ENCODE results near the gene ACR.
A peak's percentile ranks its signal among the peaks of the same experiment; 100 is the strongest.

ACR gene

DNA sequence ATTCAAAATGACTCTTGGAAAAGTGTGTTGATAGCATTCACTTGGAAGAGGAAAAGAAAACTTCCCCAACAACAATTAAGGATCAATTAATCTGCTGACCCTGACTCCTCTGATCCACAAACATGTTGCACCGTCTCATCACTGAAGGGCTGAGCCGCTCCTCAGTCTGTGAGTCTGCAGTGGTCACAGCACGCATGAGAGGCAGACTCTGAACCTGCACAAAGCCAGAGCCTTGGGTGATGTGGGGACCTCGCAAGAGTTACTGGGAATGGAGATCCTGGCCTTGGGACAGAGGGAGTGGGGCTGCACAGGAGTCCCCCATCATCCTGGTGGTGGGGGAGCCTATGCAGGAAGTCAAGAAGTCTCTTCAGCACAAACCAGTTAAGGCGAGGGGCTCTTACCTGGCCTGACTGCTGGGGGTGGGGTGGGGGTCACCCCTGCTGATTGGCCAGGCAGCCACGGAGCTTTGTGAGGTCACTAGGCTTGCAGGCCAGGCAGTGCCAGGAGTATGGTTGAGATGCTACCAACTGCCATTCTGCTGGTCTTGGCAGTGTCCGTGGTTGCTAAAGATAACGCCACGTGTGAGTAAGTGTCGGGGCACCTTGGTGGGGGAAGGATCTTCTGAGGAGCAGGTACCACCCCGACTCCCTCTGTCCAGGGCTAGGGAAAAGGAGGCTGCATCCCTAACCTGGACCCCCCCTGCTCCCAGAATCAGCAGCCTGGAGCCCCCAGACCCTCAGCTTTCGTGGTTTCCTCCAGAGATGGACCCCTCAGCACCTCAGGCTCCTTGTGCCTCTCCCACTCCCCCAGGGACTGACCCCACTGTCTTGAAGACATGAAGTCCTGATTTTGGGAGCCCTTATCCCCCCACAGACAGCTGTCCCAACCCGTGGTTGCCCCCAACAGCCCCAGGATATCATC, at the start of gene ACR:
Gene ACR, plus strand, starts transcription at position 477 of the 921 bp plus-strand sequence. Its CDS starts 32 bp downstream, at position 509.
- Mint-ChIP-seq H3K27ac (ENCODE audit: low read depth) (no peak within 1 kb of the TSS), H3K36me3 (ENCODE audit: insufficient read depth) (no peaks in the 10 kb centered on the region), H3K4me1 (peaks cover under 1% of the 10 kb centered on the region), H3K27me3 (peaks cover 46% of the 10 kb centered on the region), H3K4me3 (no peak within 1 kb of the TSS), H3K9me3 (no peaks in the 10 kb centered on the region)
- no peak for ATAC-seq (replicated peaks; ENCODE audit: extremely low read depth, poor library complexity, severe bottlenecking)
- DNase-seq (ENCODE audit: low spot score in 2 of 2), result peak in 1 of 2 donors; percentile 9

DNA sequence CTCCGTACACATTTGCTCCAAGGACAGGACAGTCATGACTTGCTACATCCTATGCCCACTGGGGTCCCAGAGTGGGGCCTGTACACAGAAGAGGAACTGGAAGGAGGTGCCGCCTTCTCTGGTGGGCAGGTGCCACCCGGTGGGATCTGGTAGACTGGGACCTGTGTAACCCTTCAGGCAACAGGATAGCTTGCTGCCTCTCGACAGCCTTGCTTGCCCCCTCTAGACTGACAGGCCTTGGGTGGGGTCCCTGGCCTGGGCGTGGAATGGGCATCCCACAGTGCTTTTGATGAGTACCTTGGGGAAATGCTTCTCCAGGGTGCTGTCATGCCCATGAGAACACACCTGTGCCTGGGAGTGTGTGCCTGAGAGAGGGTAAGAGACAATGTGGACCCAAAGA, 49.6 kb upstream of the ACR start:
- H3K27ac Mint-ChIP-seq (ENCODE audit: low read depth), result no peak overlapping the region
- no peaks in the 10 kb centered on the region for H3K27me3 Mint-ChIP-seq
- no peak overlapping the region for H3K4me3 Mint-ChIP-seq
- ATAC-seq (replicated peaks; ENCODE audit: extremely low read depth, poor library complexity, severe bottlenecking), result no peak
- H3K4me1 Mint-ChIP-seq, result no peaks in the 10 kb centered on the region
- H3K9me3 Mint-ChIP-seq, result no peaks in the 10 kb centered on the region
- no peak for DNase-seq (ENCODE audit: low spot score in 2 of 2)
- H3K36me3 Mint-ChIP-seq (ENCODE audit: insufficient read depth), result peaks cover 2% of the 10 kb centered on the region

DNA sequence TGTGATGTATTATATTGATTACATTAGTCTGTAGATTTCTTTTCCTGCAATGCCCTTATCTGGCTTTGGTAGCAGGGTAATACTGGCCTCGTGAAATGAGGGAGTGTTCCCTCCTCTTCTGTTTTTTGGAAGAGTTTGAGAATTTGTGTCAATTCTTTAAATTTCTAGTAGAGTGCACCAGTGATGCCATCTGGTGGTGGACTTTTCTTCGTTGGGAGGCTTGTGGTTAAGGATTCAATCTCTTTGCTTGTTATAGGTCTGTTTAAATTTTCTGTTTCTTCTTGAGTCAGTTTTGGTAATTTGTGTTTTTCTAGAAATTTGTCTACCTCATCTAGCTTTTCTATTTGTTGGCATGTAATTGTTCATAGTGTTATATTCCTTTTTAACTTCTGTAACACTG, 46.5 kb upstream of the ACR start:
- H3K27ac Mint-ChIP-seq (ENCODE audit: low read depth), result no peak overlapping the region
- no peaks in the 10 kb centered on the region for H3K9me3 Mint-ChIP-seq
- no peak overlapping the region for H3K4me3 Mint-ChIP-seq
- H3K27me3 Mint-ChIP-seq, result no peaks in the 10 kb centered on the region
- H3K36me3 Mint-ChIP-seq (ENCODE audit: insufficient read depth), result peaks cover 2% of the 10 kb centered on the region
- DNase-seq (ENCODE audit: low spot score in 2 of 2) (no peak), ATAC-seq (replicated peaks; ENCODE audit: extremely low read depth, poor library complexity, severe bottlenecking) (no peak)
- H3K4me1 Mint-ChIP-seq, result no peaks in the 10 kb centered on the region

DNA sequence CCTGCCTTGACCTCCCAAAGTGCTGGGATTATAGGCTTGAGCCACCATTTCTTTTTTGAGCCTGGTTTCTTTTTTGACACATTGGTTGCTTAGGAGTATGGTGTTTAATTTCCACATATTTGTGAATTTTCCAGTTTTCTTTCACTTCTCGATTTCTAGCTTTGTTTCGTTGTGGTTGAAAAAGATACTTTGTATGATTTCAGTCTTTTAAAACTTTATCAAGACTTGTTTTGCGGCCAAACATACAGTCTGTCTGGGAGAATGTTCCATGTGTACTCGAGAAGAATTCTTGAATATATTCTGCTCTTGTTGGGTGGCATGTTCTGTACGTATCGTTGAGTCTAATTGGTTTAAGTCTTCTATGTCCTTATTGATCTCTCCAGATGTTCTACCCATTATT, 44.5 kb upstream of the ACR start:
- ATAC-seq (replicated peaks; ENCODE audit: extremely low read depth, poor library complexity, severe bottlenecking) (no peak), DNase-seq (ENCODE audit: low spot score in 2 of 2) (no peak)
- H3K27ac Mint-ChIP-seq (ENCODE audit: low read depth), result no peak overlapping the region
- H3K4me1 Mint-ChIP-seq, result no peaks in the 10 kb centered on the region
- H3K4me3 Mint-ChIP-seq, result no peak overlapping the region
- peaks cover 2% of the 10 kb centered on the region for H3K36me3 Mint-ChIP-seq (ENCODE audit: insufficient read depth)
- no peaks in the 10 kb centered on the region for H3K9me3 Mint-ChIP-seq
- H3K27me3 Mint-ChIP-seq, result no peaks in the 10 kb centered on the region

DNA sequence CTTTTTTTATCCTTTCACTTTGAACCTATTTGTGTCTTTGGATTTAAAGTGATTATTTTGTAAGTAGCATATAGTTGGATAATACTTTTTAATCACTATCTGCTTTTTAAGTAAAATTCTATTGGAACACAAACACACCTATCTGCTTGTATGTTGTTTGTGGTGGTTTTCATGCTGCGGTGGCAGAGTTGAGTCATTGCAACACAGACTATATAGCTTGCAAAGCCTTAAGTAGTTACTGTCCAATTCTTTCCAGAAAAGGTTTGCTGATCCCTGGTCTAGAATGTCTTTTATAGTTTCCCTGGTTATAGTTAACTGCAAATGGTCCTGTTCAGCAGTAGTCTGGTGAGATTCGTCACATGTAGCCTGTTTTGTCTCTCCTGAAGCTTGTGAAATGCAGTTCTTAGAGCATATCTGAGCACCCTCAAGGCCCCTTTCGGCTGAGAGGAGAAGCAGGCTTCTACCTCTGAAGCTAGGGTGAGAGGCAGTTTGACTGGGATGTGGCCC, 43.9 kb upstream of the ACR start:
- H3K4me1 Mint-ChIP-seq, result no peaks in the 10 kb centered on the region
- no peaks in the 10 kb centered on the region for H3K9me3 Mint-ChIP-seq
- peaks cover 2% of the 10 kb centered on the region for H3K36me3 Mint-ChIP-seq (ENCODE audit: insufficient read depth)
- no peak overlapping the region for H3K4me3 Mint-ChIP-seq
- H3K27ac Mint-ChIP-seq (ENCODE audit: low read depth), result no peak overlapping the region
- no peaks in the 10 kb centered on the region for H3K27me3 Mint-ChIP-seq
- DNase-seq (ENCODE audit: low spot score in 2 of 2) (no peak), ATAC-seq (replicated peaks; ENCODE audit: extremely low read depth, poor library complexity, severe bottlenecking) (no peak)

DNA sequence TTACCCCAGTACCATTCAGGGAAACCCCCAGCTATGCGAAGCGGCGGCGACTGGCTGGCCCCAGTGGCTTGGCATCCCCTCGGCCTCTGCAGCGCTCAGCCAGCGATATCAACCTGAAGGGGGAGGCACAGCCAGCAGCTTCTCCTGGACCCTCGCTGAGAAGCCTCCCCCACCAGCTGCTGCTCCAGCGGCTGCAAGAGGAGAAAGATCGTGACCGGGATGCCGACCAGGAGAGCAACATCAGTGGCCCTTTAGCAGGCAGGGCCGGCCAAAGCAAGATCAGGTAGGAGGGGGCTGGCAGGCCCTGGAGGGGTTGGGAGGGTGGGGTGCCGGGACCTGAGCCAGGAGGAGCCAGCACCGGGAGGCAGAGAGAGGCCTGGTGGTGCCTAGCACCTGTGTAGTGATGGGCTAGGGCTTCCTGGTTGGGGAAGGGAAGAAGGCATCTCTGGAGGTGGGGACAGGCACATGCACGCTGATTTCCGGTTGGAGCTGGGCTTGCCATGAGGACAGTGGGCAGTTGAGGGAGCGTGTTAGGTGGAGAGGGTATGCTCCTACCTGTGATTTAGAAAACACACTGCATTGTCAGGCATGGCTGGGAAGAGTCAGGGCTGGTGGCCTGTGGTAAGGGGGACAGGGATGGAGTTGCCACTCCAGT, 43.1 kb upstream of the ACR start:
- DNase-seq (ENCODE audit: low spot score in 2 of 2), result no peak
- no peak for ATAC-seq (replicated peaks; ENCODE audit: extremely low read depth, poor library complexity, severe bottlenecking)
- H3K4me3 Mint-ChIP-seq, result no peak overlapping the region
- no peaks in the 10 kb centered on the region for H3K27me3 Mint-ChIP-seq
- no peaks in the 10 kb centered on the region for H3K9me3 Mint-ChIP-seq
- no peak overlapping the region for H3K27ac Mint-ChIP-seq (ENCODE audit: low read depth)
- no peaks in the 10 kb centered on the region for H3K4me1 Mint-ChIP-seq
- H3K36me3 Mint-ChIP-seq (ENCODE audit: insufficient read depth), result peaks cover 2% of the 10 kb centered on the region

DNA sequence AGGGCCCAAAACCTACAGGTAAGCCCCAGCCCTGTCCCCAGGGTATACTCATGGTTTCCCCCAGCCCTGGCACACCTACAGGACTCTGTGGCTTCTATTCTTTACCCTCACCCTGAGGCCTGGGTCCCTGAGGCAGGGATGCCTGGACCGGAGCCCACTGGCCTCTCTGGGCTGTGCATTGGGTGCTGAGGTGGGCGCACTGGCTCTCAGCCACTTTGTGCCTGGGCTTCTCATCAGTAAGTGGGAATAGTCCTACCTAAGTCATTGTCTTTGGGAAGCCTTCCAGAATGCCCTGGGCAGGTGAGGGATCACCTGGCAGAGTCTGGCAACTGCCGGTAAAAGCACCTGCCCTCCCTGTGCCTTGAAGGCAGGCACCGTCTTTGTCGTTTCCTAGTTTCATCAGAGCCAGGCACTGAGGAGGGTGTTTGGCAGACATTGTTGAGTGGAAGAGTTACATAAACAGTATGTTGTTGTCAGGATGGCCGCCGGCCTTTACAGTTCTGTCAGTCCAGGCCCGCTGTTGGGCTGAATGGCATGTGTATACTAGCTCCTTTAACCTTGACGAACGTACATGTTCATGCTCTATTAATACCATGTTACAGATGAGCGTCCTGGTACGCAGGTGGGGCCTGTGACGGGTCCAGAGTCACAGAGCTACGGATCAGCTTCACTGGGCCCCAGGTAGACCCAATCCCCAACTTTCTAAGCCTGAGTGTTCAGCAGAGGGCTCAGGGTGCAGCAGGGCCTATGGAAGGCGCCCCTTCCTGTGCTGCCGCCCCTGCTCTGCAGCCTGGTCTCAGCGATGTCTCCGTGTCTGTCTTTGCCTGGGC, 42.4 kb upstream of the ACR start:
- no peak for ATAC-seq (replicated peaks; ENCODE audit: extremely low read depth, poor library complexity, severe bottlenecking)
- DNase-seq (ENCODE audit: low spot score in 2 of 2), result no peak
- Mint-ChIP-seq H3K4me1 (no peaks in the 10 kb centered on the region), H3K4me3 (no peak overlapping the region), H3K27ac (ENCODE audit: low read depth) (no peak overlapping the region), H3K36me3 (ENCODE audit: insufficient read depth) (peaks cover 3% of the 10 kb centered on the region), H3K9me3 (no peaks in the 10 kb centered on the region), H3K27me3 (no peaks in the 10 kb centered on the region)

DNA sequence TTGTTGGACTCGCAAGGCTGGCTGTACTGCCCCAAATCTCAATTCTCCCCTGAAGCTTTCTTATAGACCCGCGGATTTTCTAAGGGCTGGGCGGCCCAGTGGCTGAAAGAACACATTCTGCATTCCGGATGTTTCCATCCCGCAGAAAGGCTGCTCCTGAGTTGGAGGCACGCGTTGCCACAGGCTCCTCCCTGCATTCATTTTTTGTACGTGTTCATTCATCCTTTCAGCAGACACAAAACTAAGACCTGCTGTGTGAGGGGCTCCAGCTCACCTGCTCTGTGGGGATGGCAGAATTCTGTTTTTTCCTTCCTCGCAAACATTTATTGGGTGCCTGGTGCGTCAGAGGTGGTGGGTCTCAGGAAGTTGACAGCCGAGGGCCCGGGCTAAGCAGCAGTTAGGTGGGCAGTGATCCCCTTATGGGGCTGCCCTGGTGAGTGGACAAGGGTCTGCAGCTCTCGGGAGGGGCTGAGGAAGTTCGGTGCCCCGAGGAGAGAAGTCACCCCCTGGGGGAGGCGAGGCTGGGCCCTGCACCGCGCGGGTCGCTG, 41.7 kb upstream of the ACR start:
- H3K9me3 Mint-ChIP-seq, result no peaks in the 10 kb centered on the region
- H3K4me1 Mint-ChIP-seq, result no peaks in the 10 kb centered on the region
- no peaks in the 10 kb centered on the region for H3K27me3 Mint-ChIP-seq
- ATAC-seq (replicated peaks; ENCODE audit: extremely low read depth, poor library complexity, severe bottlenecking) (no peak), DNase-seq (ENCODE audit: low spot score in 2 of 2) (no peak)
- H3K36me3 Mint-ChIP-seq (ENCODE audit: insufficient read depth), result peaks cover 1% of the 10 kb centered on the region
- H3K4me3 Mint-ChIP-seq, result no peak overlapping the region
- H3K27ac Mint-ChIP-seq (ENCODE audit: low read depth), result no peak overlapping the region

DNA sequence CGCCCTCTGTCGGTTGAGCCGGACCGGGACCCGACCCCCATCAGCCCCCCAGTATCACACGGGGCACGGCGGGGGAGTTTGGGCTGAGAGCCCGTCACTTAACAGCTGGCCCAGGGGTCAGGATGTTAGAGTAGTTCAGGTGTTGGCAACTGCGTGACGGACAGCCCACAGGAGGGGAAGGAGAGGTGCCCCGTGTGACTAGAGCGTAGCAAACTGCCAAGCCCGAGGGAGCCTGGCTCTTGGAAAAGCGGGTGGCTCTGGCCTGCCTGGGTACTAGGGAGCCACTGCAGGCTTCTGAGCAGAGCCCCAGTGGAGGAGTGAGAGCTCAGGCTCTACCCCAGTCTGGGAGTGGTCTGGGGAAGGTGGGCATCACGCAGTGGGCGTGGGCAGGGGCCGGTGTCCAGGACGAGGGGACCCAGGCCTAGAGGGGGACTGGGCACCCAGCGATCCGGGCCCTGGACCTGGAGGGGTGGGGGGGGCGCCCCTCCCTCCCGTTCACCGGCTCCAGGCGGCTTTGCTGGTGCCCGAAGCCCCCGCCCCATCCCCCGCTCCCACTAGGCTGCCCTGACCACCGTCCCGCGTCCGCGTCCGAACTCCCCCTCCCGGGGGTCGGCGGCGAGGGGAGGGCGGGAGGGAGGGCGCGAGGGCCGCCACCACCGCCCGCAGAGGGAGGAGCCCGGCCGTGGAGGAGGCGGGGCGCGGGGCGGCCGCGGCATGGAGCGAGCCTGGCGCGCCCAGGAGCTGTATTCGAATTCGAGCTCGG, 41.0 kb upstream of the ACR start:
- Mint-ChIP-seq H3K4me1 (no peaks in the 10 kb centered on the region), H3K27ac (ENCODE audit: low read depth) (no peak overlapping the region), H3K36me3 (ENCODE audit: insufficient read depth) (peaks cover 1% of the 10 kb centered on the region), H3K4me3 (no peak overlapping the region), H3K9me3 (no peaks in the 10 kb centered on the region), H3K27me3 (no peaks in the 10 kb centered on the region)
- ATAC-seq (replicated peaks; ENCODE audit: extremely low read depth, poor library complexity, severe bottlenecking) (no peak), DNase-seq (ENCODE audit: low spot score in 2 of 2) (no peak)

DNA sequence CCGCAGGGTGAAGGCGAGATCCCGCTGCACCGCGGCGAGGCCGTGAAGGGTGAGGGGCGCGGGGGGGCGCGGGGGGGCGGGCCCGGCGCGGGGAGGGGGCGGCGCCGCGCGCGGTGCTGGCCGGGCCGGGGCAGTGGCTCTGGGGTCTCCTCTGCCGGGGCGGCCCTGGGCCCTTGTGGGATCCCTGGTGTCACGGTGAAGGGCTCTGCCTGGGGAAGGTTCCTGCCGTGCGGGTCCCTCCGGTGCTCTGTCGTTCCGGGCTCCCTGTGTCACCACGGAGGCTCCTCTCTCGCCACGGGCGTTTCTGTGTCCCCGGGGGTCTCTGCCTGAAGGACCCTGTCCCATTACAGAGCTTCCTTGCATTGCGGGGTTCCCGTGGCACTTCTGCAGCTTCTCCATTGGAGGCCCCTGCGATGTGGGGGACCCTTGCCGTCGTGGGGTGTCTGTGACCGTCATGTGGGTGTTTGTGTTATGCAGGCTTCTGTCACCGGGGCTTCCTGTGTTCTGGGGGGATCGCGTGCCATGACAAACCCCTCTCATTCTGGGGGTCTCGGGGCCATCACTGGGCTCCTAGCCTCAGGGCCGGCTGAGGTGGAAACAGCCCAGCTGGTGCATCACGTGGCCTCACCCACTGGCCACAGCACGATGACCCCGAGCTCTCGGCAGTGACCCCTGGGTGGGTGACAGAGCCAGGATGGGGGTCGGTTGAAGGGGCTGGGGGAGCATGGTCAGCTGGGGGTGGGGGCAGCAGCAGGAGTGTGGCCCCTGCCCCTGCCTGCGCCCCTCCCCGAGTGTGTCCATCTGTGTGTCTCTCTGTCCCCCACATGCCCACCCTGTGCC, 40.1 kb upstream of the ACR start:
- H3K9me3 Mint-ChIP-seq, result no peaks in the 10 kb centered on the region
- H3K4me1 Mint-ChIP-seq, result peaks cover 9% of the 10 kb centered on the region
- H3K27ac Mint-ChIP-seq (ENCODE audit: low read depth), result no peak overlapping the region
- no peak for ATAC-seq (replicated peaks; ENCODE audit: extremely low read depth, poor library complexity, severe bottlenecking)
- H3K27me3 Mint-ChIP-seq, result no peaks in the 10 kb centered on the region
- H3K4me3 Mint-ChIP-seq, result no peak overlapping the region
- DNase-seq (ENCODE audit: low spot score in 2 of 2), result no peak
- H3K36me3 Mint-ChIP-seq (ENCODE audit: insufficient read depth), result peaks cover 1% of the 10 kb centered on the region

DNA sequence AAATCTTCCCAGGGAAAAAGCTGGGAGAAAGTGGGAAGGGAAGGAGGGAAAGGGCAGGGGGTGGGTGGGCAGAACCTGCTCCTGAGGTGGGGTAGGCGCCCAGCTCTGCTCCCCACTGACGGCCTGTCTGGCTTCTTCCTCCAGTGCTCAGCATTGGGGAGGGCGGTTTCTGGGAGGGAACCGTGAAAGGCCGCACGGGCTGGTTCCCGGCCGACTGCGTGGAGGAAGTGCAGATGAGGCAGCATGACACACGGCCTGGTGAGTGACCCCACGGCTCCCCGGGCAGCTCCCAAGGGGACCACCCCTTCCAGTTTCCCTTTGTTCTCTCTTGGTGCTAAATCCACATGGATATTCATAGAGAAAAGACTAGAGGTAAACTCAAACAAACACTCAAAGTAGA, 39.5 kb upstream of the ACR start:
- no peak for ATAC-seq (replicated peaks; ENCODE audit: extremely low read depth, poor library complexity, severe bottlenecking)
- Mint-ChIP-seq H3K9me3 (no peaks in the 10 kb centered on the region), H3K4me3 (no peak overlapping the region), H3K36me3 (ENCODE audit: insufficient read depth) (peaks cover 1% of the 10 kb centered on the region), H3K4me1 (peaks cover 9% of the 10 kb centered on the region), H3K27ac (ENCODE audit: low read depth) (no peak overlapping the region), H3K27me3 (no peaks in the 10 kb centered on the region)
- no peak for DNase-seq (ENCODE audit: low spot score in 2 of 2)

Measured in central memory CD8-positive, alpha-beta T cell (primary cell).